Keratinocyte (primary cell): Measurements from ENCODE around the gene SRSF2. TPM values are rescaled to one million over a fixed set of nuclear protein-coding genes. Genes with fewer than 3 reads are reported as not detected.
A peak's percentile ranks its signal among the peaks of the same experiment; 100 is the strongest.

Source experiments
- DNase-seq: peaks from one replicate; pipeline ENCODE4 v3.0.0-alpha.2; 2011; ENCODE audit warnings: low read depth, missing footprints, low spot score
- FAIRE-seq: peaks from 2 replicates; lab custom pipeline; 2011; peaks lifted over from hg19 to GRCh38; lab: Jason Lieb, UNC
- H2AFZ ChIP-seq: 2 replicates; pipeline ENCODE4 v1.6.0; 2012; ENCODE audit warnings: low read length, control low read depth, inconsistent platforms; ENCODE audit not compliant: control insufficient read depth
- H3K27ac ChIP-seq: 2 replicates; pipeline ENCODE4 v1.5.1; 2011; ENCODE audit warnings: low read length; ENCODE audit not compliant: control insufficient read depth, insufficient read depth
- H3K27me3 ChIP-seq: 3 replicates; pipeline ENCODE4 v1.6.0; 2011; ENCODE audit warnings: low read length; ENCODE audit not compliant: control insufficient read depth, insufficient read depth; ENCODE audit errors: extremely low read depth
- H3K36me3 ChIP-seq, 2 experiments: 2 replicates in 1 of 2; 3 replicates in 1 of 2; pipeline ENCODE4 v1.5.1; 2011; ENCODE audit warnings: low read length in 2 of 2, mild to moderate bottlenecking in 1 of 2; ENCODE audit not compliant: control insufficient read depth in 2 of 2, insufficient read depth in 2 of 2; ENCODE audit errors: extremely low read depth in 1 of 2
- H3K4me1 ChIP-seq: 3 replicates; pipeline ENCODE4 v1.5.1; 2011; ENCODE audit warnings: low read length; ENCODE audit not compliant: control insufficient read depth, insufficient read depth; ENCODE audit errors: extremely low read depth
- H3K4me2 ChIP-seq: 3 replicates; pipeline ENCODE4 v1.6.0; 2011; ENCODE audit warnings: low read depth, low read length; ENCODE audit not compliant: control insufficient read depth, insufficient read depth; ENCODE audit errors: extremely low read depth
- H3K4me3 ChIP-seq, 3 experiments: fragments of 200-600 bp in 1 of 3; sonication (generic) in 1 of 3; 2 replicates in 2 of 3; 3 replicates in 1 of 3; pipeline ENCODE4 v1.5.1; 2011 to 2016; ENCODE audit warnings: low read length in 3 of 3, mild to moderate bottlenecking in 3 of 3, control low read depth in 2 of 3, inconsistent platforms in 1 of 3, low read depth in 1 of 3, mixed read lengths in 1 of 3, mixed run types in 1 of 3, moderate library complexity in 1 of 3; ENCODE audit not compliant: control insufficient read depth in 2 of 3, insufficient read depth in 2 of 3; ENCODE audit errors: extremely low read depth in 1 of 3
- H3K79me2 ChIP-seq: 2 replicates; pipeline ENCODE4 v1.6.0; 2012; ENCODE audit warnings: low read length; ENCODE audit not compliant: control insufficient read depth, insufficient read depth
- H3K9ac ChIP-seq: 3 replicates; pipeline ENCODE4 v1.6.0; 2011; ENCODE audit warnings: low read length; ENCODE audit not compliant: control insufficient read depth, insufficient read depth; ENCODE audit errors: extremely low read depth
- H3K9me1 ChIP-seq: 3 replicates; pipeline ENCODE4 v1.6.0; 2011; ENCODE audit warnings: low read length; ENCODE audit not compliant: control insufficient read depth, insufficient read depth; ENCODE audit errors: extremely low read depth
- H3K9me3 ChIP-seq: 2 replicates; pipeline ENCODE4 v1.5.1; 2012; ENCODE audit warnings: low read depth, low read length; ENCODE audit not compliant: control insufficient read depth
- H4K20me1 ChIP-seq: 3 replicates; pipeline ENCODE4 v1.6.0; 2011; ENCODE audit warnings: low read length; ENCODE audit not compliant: control insufficient read depth, insufficient read depth; ENCODE audit errors: extremely low read depth
- EZH2 ChIP-seq: IDR thresholded peaks from one replicate; pipeline ENCODE4 v1.6.1; 2012; ENCODE audit warnings: inconsistent platforms, mild to moderate bottlenecking, low read length, moderate library complexity
- dilution Hi-C: fragments of 300-500 bp; cut with MboI; formaldehyde crosslinking; loops from one replicate; pipeline ENCODE4 v1.7.0; 2020; ENCODE audit warnings: low sequenced_read_pairs; ENCODE audit not compliant: extremely low pct_ligation_motif_present
- polyA plus RNA-seq, 5 experiments: library from polyadenylated mRNA; depleted of rRNA in 3 of 5; stranded (reverse) in 3 of 5; stranded (forward) in 1 of 5; unstranded in 1 of 5; fragments of >200 nt; gene quantifications; 1 replicate in 1 of 5; 2 replicates in 3 of 5; 3 replicates in 1 of 5; pipeline versions ENCODE4 v1.2.1 to v1.2.3, GENCODE V29; 2011 to 2012; ENCODE audit warnings: missing spikeins in 2 of 5, low read depth in 1 of 5, low replicate concordance in 1 of 5
- TF ChIP-seq, protein P1 (sequence below), 3 experiments: IDR thresholded peaks in 1 of 3; conservative IDR thresholded peaks in 1 of 3; optimal IDR thresholded peaks in 1 of 3; 2 replicates in 2 of 3; 3 replicates in 1 of 3; pipeline versions ENCODE3 to v1.5.1; 2011; ENCODE audit warnings: low read length in 3 of 3, mild to moderate bottlenecking in 3 of 3, moderate library complexity in 2 of 3, control low read depth in 1 of 3, inconsistent platforms in 1 of 3; ENCODE audit not compliant: insufficient read depth in 2 of 3; ENCODE audit errors: extremely low read depth in 1 of 3

The SRSF2 gene
- polyA plus RNA-seq, 1 donor (not counting 4 experiments of a cell fraction or from before 2014, with no cell fraction given), result 249 TPM

DNA sequence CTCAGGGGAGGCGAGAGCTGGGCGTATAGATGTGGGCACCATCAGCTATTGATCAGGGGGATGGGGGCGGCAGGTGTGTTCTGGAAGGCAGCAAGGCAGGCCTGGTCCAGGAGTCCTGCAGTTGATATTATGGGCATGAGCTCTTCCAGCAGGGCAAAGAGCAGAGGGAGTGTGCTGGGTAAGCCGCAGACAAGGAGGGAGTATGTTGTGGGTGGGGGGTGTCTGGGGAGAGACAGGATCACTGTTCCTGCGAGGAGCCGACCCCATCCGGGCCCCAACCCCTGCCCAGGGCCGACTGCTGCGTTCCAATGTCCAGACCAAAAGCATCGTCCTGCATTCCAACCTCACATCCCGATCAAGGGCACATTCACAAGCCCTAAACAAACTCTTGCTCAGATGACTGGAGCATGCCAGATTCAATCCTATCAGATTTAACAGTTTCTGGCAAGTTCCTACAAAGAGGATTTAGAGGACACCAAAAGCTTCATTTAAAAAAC lies 35.6 kb downstream of the SRSF2 start:
- Histone ChIP-seq H2AFZ (no peak overlapping the region), H3K27ac (peak overlapping the region; percentile 59), H3K36me3 (peaks cover 0 to 10% of the 10 kb centered on the region in 2 experiments), H3K27me3 (no peaks in the 10 kb centered on the region), H3K4me3 (no peak overlapping the region), H3K4me1 (peaks cover 32% of the 10 kb centered on the region), H3K79me2 (peaks cover 65% of the 10 kb centered on the region), H3K4me2 (peak overlapping the region; percentile 75), H4K20me1 (peaks cover 3% of the 10 kb centered on the region), H3K9ac (peak overlapping the region; percentile 73), H3K9me1 (peaks cover 8% of the 10 kb centered on the region), H3K9me3 (no peaks in the 10 kb centered on the region)
- DNase-seq (no peak), FAIRE-seq (no peak)
- TF ChIP-seq, protein P1, sequence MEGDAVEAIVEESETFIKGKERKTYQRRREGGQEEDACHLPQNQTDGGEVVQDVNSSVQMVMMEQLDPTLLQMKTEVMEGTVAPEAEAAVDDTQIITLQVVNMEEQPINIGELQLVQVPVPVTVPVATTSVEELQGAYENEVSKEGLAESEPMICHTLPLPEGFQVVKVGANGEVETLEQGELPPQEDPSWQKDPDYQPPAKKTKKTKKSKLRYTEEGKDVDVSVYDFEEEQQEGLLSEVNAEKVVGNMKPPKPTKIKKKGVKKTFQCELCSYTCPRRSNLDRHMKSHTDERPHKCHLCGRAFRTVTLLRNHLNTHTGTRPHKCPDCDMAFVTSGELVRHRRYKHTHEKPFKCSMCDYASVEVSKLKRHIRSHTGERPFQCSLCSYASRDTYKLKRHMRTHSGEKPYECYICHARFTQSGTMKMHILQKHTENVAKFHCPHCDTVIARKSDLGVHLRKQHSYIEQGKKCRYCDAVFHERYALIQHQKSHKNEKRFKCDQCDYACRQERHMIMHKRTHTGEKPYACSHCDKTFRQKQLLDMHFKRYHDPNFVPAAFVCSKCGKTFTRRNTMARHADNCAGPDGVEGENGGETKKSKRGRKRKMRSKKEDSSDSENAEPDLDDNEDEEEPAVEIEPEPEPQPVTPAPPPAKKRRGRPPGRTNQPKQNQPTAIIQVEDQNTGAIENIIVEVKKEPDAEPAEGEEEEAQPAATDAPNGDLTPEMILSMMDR (optimal IDR thresholded peaks at IDR 0.05 in 1 of 3, IDR thresholded peaks at IDR 0.05 in 1 of 3, conservative IDR thresholded peaks at IDR 0.05 in 1 of 3; ENCODE audit: extremely low read depth in 1 of 3, insufficient read depth in 2 of 3, low read length in 3 of 3), result no peak
- TF ChIP-seq EZH2, result no peak
- dilution Hi-C loops, result no loop called here

DNA sequence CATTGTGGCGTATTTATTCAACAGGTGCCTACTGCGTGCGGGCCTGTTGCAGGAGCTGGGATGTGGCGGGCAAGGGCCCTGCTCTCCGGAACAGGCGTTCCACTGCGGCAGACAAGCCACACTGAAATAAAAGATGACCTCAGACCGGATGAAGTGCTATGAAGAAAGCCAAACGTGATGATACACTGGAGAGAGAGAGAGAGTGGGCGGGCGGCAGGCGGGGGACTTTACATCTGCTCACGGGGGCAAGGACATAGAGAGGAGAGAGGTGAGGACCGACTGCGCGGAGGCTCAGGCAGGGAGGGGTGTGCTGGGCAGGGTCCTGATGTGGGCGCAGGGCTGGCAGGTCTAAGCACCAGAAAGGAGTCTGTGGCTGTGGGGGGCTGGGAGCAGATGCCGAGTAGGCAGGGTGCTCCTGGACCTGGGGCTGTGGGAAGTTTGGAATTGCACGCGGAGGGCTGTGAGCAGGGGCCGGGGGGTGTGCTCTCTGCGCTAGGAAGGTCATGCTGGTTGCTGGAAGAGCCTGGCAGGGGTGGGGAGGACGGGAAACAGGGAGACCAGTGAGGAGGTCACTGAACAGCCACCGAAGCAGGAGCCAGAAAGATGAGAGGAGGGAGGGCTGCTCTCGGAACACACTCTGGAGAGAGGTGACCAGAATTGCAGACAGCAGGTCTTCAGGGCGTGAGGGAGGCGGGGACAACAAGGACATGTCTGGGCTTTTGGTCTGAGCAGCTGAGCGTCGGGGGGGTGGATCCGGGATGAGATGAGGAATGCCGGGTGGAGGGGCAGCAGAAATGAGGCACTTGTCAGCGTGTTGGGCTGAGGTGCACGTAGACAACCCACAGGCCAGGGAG lies 36.3 kb downstream of the SRSF2 start:
- peak overlapping the region; percentile 59 for H3K27ac ChIP-seq
- H3K4me1 ChIP-seq, result peaks cover 32% of the 10 kb centered on the region
- dilution Hi-C loops, result no loop called here
- TF ChIP-seq EZH2, result no peak
- TF ChIP-seq, protein P1 (optimal IDR thresholded peaks at IDR 0.05 in 1 of 3, IDR thresholded peaks at IDR 0.05 in 1 of 3, conservative IDR thresholded peaks at IDR 0.05 in 1 of 3; ENCODE audit: extremely low read depth in 1 of 3, insufficient read depth in 2 of 3, low read length in 3 of 3), result no peak
- peak overlapping the region; percentile 75 for H3K4me2 ChIP-seq
- H3K4me3 ChIP-seq, result peak overlapping the region in 2 of 3 experiments; percentile 49 to 54
- FAIRE-seq (peak; percentile 72), DNase-seq (no peak)
- peaks cover 3% of the 10 kb centered on the region for H4K20me1 ChIP-seq
- H3K9me1 ChIP-seq, result peaks cover 8% of the 10 kb centered on the region
- peak overlapping the region; percentile 51 for H2AFZ ChIP-seq
- no peaks in the 10 kb centered on the region for H3K9me3 ChIP-seq
- peaks cover 60% of the 10 kb centered on the region for H3K79me2 ChIP-seq
- no peaks in the 10 kb centered on the region for H3K27me3 ChIP-seq
- H3K36me3 ChIP-seq, result peaks cover 0 to 11% of the 10 kb centered on the region in 2 experiments
- peak overlapping the region; percentile 73 for H3K9ac ChIP-seq
